T-helper 1 cell treated with Interleukin-12 subunit alpha and Interleukin-12 subunit beta and Interleukin-4 antibody, amounts not matched to agents 30 ng/mL and 1 ng/mL, for 36 hours (primary cell): ENCODE results near the gene WDFY4. TPM values are rescaled to one million over a fixed set of nuclear protein-coding genes. Genes with fewer than 3 reads are reported as not detected.

Experiments used
- intact Hi-C: fragments of 100-400 bp; cut with micrococcal nuclease; formaldehyde crosslinking; loops from one replicate; pipeline ENCODE4 v1.15.1; 2024
- total RNA-seq: library from RNA; stranded (reverse); gene quantifications from 2 replicates; pipeline ENCODE4 v1.2.3, GENCODE V29; 2022

Gene WDFY4
- total RNA-seq, 1 donor from 2014 or later = 0.29 TPM

GRCh38 chr10:48790457-48791044 lies 105.9 kb downstream of the WDFY4 start:
- intact Hi-C loops = no loop called here

- intact Hi-C loops = no loop called here
Measured at GRCh38 chr10:48791267-48791928, 106.7 kb downstream of the WDFY4 start.

DNA sequence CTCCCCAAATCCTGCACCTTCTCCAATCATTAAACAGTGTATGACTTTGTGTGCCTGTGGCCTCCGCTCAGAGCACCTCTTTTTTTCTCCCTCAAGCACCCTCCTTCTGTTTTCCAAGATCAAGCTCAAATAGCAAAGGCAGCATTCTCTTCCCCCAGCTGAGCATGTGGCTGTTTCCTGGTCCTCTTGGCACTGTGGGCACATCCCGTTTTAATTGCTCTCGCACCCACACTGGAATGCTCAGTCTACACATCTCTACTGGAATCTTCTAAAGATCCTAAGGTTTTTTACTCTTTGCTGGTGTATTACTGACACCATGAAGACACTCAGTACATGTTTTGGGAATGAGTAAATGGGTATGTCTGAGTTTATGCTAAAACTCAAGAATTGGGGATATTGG lies 107.4 kb downstream of the WDFY4 start:
- intact Hi-C loops = no loop called here

GRCh38 chr10:48792687-48793096 lies 108.0 kb downstream of the WDFY4 start:
- intact Hi-C loops = no loop called here

- intact Hi-C loops = no loop called here
Measured at GRCh38 chr10:48794074-48794473, 109.4 kb downstream of the WDFY4 start.

DNA sequence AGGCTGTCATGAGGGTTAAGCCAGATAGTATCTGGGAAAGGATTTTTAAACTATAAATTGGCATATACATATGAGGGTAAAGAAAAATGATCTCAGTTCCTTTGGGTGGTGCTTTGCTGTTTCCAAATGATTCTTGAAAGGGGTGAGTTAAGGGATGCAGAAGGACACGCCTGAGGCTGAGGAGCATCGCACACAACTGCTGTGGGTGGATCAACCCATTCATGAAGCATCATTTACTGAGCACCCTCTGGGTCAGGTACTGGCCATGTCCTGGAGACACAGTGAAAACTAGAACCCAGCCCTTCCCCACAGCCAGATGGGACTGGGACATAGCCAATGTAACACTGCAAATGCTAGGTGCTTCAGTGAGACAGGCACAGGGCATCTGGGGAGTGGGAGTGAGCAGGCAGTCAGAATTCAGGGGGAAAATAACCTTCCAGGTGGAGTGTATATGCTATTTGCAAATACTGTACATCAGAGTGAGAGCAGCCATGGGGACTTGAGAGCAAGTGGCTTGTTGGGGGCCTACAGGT lies 112.1 kb downstream of the WDFY4 start:
- intact Hi-C loops = no loop called here

DNA sequence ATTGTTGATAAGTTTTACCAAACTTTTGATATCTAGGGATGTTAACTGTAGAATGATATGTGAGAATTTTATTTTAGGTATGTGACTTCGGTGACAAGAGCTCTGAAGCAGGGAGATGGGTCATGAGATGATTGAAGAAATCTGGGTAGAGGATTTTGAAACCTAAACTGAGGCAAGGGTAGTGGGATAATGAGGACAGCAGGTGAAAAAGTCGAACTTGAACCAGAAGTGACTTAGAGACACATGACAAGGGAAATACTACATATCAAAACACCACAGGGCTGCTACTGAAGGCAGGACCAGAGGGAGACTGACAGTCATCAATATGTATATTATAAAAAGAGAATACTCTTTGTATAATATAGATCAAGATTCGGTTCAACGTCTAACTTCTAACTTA lies 113.2 kb downstream of the WDFY4 start:
- intact Hi-C loops = no loop called here

DNA sequence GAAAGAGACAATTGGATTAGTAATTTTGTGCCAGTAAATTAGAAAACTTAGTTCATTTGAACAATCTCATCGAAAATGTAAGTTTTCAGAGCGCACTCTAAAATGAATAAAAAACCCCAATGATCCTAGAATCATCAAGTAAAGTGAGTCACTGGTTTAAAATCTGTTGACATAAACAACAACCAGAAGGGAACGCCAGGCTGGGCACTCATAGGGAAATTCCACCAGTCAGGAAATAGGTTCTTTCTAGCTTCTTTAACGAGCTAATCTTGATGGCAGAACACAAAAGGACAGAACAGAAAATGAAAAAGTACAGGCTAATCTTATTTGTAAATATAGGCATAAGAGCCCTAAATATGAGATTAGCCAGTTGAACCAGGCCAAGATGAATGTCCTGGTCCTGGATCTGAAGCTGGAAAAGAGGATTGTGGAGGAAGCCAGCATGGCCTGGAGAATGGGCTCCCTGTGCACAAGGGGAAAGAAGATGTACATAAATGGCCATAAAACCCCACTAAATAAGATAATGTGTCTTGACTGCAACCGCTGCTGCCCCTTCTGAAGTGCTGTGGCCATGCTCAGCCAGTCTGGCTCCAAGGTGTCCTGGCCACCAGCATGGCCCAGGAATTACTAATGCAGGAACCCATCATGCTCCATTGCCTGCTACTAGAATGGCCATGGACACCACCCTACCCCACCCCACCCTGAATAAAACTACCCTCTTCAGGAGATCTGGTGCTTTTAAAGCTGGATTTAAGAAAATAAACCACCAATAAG lies 114.0 kb downstream of the WDFY4 start:
- intact Hi-C loops = no loop called here

DNA sequence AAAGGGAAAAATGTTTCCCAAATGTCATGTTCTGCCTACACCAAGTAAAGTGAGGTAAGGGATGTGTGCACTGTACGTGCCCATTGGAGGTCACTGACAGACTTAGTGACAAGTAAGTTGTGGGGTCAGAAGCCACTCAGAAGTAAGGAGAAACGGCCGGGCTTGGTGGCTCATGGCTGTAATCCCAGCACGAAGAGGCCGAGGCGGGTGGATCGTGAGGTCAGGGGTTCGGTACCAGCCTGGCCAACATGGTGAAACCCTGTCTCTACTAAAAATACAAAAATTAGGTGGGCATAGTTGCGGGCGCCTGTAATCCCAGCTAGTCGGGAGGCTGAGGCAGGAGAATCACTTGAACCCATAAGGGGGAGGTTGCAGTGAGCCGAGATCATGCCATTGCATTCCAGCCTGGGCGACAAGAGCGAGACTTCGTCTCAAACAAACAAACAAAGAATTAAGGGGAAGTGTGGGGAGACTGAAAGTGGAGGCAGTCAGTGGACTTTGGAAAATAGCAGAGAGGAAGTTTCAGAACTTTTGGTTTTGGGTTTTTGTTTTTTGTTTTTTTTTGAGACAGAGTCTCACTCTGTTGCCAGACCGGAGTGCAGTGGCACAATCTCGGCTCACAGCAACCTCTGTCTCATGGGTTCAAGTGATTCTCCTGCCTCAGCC lies 114.8 kb downstream of the WDFY4 start:
- intact Hi-C loops = loop anchor here (5.0 kb wide), 4 partner anchors 378 to 1838 kb away; partner anchors contain the start of genes ERCC6 and MAPK8

DNA sequence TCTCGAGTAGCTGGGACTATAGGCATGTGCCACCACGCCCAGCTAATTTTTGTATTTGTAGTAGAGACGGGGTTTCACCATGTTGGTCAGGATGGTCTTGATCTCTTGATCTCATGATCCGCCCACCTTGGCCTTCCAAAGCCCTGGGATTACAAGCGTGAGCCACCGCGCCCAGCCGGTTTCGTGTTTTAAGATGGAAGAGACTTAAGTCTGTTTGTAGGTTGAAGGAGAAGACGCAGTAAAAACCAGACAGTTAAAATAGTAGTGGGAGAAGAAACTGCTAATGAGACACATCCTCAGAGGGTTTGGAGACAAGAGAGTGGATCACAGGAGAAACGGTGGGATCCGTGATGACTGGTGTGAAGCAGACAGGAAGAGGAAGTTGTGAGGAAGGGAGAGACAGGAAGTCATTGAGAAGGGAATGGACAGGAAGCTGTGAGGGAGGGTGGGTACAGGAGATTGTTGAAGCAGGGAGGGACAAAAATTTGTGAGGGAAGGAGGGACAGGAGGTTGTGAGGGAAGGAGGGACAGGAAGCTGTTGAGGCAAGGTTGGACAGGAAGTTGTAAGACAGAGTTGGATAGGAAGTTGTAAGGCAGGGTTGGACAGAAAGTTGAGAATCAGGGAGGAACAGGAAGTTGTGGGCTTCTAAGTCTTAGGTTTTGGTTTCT lies 115.5 kb downstream of the WDFY4 start:
- intact Hi-C loops = loop anchor here (5.0 kb wide), 4 partner anchors 377 to 1837 kb away; partner anchors contain the start of genes ERCC6 and MAPK8

- intact Hi-C loops = loop anchor here (5.0 kb wide), 4 partner anchors 376 to 1836 kb away; partner anchors contain the start of genes ERCC6 and MAPK8
Measured at GRCh38 chr10:48801001-48801421, 116.3 kb downstream of the WDFY4 start.

GRCh38 chr10:48802611-48803071 lies 118.0 kb downstream of the WDFY4 start:
- intact Hi-C loops = loop anchor here (2.0 to 5.0 kb wide), 5 partner anchors 146 to 1835 kb away; partner anchors contain the start of genes ERCC6 and MAPK8

DNA sequence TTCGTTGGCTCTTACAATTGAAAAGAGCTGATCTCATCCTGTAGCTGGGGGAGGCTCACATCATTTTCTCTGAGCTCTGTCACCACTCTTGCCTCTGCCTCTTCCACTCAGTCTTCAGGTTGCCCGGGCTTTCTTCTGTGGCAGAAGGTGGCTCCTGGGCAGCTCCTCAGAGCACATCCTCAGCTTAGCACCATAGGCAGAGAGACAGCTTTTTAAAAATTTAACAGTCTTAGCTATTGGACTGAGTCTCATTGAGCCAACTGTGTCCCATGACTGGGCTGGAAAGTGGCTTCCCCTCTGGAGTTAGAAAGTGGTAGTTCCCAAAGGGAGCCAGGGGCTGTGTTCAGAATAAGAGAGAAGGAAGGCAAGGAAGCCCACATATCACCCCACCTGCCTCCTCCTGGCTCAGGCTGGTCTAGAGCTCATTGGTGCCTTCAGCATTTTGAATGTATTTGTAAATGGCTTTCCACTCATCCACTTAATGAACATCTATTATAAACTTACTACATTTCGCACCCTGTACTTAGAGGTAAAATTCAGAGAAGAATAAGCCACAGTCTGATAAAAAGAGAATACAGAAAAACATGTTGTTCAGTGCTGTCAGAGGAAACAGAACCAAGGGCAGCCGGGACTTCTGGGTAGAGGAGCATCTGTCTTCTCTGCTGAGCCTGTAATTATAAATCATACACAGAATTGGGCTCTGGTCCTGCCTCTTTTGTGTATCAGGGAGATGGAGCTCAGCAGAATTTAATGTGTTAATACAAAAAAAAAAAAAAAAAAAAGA lies 119.3 kb downstream of the WDFY4 start:
- intact Hi-C loops = loop anchor here (2.0 to 5.0 kb wide), 5 partner anchors 147 to 1833 kb away; partner anchors contain the start of genes ERCC6 and MAPK8

DNA sequence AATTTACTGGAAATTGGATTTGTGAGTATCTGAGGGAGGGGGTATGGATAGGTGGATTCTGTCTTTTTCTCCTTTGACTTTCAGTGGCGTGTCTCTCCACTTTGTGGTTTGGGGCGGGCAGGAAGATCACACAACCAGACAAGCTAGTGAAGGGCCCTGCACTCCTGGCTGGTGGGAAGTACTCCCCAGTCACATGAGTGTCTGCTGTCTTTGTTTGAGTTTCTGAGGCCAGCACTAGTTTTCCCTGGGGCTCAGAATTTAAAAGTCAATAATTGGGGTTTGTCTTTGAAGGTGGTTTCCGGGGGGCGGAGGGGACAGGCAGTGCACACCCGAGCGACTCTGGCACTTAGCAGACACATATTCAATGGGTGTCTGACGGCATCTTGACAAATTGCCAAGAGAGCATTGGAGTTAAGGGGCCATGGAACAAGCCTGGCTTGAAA lies 120.1 kb downstream of the WDFY4 start:
- intact Hi-C loops = loop anchor here (5.0 kb wide), 4 partner anchors 373 to 1833 kb away; partner anchors contain the start of genes ERCC6 and MAPK8

DNA sequence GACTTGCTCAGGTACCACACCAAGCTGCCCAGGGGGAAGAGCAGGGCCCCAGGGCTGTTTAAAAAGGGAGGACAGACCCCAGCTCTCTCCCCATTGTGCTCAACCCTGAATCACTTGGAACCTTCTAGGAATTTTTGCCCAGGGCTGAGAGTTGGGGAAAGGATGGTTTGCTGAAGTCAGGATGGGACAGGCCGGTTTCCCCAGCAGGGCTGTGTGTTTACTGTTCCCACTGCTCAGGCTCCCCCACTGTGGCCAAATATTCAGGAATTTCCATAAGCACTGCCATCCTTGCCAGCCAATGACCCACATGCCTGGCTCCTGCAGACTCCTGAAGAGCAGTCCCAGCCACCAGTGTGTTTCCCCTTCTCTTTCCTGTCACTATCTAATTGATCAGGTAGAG lies 120.7 kb downstream of the WDFY4 start:
- intact Hi-C loops = no loop called here

GRCh38 chr10:48805848-48806247 lies 121.2 kb downstream of the WDFY4 start:
- intact Hi-C loops = no loop called here

GRCh38 chr10:48806342-48806741 lies 121.7 kb downstream of the WDFY4 start:
- intact Hi-C loops = no loop called here

GRCh38 chr10:48807791-48808470 lies 123.3 kb downstream of the WDFY4 start:
- intact Hi-C loops = no loop called here

DNA sequence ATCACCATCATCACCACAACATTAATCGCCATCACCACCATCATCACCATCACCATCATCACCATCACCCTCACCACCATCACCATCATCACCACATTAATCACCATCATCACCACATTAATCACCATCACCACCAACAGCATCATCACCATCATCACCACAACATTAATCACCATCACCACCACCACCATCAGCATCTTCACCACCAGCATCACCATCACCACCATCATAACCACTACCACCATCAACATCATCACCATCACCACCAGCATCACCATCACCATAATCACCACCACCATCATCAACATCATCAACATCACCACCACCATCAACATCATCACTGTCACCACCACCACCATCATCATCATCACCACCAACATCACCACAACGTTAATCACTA lies 124.6 kb downstream of the WDFY4 start:
- intact Hi-C loops = no loop called here
